NOMO-1 treated with dmso at 0.1 percent for 144 hours (cell line): ENCODE measurements around the gene CFTR.

Experiments used
- DNase-seq: peaks from one replicate; lab custom pipeline; 2025; ENCODE audit not compliant: unreplicated experiment; lab: John Stamatoyannopoulos, UW

CFTR gene

DNA sequence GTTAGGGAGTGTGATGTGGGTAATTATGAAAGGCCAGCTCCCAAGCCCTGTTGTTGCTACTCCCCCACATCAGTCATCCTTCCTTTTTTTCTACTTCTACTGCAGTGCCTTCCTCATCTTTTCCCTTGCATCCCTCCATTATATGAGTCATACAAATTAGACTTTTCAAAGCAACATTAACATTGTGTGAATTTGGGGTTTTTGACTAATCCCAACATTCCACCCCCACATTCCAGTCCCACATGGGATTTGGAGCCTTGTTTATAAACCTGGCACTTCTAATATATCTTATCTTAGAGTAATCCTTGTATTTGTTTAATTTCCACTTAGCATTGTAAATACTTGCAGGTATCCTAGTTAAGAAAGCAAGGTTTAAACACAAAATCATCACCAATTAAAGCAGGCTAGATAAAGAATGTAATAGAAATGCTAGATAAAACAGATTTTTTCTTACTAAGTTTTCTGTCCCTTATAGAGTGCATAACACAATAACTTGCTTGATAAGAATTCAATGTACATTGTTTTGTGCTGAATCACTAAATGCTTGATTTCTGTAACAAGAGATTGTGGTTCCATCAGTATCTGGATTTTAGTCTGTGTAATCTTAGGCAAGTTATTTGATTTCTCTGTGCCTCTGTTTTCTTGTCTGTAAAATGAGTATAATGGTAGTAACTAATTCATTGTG is 165.8 kb downstream of the CFTR start:
- no peak for DNase-seq

DNA sequence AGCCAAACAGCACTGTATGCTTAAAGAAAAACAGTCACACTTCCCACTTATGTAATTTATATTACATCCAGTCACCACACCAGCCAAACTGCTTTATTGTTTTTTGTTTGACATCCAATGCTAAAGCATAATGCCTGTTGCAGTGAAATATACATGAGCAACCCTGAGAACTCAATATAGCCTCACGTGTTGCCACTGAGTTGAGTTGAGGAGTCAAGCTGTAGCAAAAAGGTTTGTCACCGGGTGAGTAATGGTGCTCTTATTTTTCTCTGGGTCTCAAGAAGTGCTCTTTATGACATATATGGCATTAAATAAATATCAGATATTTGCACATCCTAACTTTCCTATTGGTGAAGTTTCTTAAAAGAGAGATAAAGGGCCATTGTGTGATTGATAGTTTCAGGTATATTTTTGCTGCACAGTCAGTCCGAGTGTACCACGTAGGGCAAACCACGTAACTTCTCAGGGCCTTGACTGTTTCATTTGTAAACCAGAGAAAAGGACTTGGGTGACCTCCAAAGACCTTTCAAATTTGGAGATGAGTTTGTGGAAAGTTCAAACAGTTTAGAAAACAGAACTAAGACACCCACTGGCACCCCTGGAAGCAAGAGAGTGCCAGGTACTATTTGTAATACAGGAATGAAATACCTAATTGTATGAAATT is 168.5 kb downstream of the CFTR start:
- DNase-seq = no peak

DNA sequence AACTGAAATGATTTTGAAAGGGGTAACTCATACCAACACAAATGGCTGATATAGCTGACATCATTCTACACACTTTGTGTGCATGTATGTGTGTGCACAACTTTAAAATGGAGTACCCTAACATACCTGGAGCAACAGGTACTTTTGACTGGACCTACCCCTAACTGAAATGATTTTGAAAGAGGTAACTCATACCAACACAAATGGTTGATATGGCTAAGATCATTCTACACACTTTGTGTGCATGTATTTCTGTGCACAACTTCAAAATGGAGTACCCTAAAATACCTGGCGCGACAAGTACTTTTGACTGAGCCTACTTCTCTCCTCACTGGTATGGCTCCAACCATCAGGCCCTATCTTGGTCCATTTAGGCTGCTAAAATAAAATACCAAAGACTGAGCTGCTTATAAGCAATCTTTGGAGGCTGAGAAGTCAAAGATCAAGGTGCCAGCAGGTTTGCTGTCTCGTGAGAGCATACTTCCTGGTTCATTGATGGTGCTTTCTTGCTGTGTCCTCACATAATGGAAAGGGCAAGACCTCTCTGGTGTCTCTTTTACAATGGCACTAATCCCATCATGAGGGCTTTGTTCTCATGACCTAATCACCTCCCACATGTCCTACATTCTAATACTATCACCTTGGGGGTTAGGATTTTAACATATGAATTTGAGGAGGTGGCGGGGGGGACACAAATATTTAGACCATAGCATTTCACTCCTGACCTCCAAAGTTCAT is 173.3 kb downstream of the CFTR start:
- DNase-seq = no peak

DNA sequence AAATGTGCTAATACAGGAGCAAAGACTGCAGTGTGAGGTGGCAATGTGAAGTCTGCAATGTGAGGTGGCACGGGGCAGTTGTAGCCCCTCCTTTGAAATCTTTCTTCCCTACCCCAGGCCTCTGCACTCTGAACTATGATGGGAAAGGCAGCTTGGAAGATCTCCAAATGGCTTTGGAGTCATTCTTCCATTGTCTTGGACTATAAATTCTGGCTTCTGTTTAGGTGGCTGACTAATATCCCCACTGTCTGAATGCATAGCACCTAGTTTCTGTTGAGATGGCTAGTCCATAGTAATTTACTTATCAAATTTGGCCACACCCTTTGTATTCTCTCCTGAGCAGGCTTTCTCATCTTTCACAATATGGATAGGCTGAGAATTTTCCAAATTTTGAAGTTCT is 175.0 kb downstream of the CFTR start:
- no peak for DNase-seq

DNA sequence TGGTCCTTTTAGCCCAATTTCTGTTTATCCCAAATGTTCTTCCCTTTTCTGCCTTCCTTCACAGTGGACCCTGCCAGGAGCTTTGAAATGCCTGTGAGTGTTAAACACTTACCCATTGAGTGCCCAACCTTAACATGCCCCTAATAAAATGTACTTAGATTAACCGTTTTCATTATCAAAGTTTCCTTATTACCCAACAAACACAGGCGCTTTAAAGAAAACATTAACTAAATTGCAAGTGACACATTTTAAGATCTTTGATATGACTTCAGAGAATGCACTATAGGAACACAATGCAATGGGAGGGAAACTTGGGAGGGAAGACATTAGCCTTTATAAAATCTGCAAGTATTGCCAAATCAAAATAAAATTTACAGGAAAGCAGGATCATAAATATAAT is 177.0 kb downstream of the CFTR start:
- DNase-seq = no peak

DNA sequence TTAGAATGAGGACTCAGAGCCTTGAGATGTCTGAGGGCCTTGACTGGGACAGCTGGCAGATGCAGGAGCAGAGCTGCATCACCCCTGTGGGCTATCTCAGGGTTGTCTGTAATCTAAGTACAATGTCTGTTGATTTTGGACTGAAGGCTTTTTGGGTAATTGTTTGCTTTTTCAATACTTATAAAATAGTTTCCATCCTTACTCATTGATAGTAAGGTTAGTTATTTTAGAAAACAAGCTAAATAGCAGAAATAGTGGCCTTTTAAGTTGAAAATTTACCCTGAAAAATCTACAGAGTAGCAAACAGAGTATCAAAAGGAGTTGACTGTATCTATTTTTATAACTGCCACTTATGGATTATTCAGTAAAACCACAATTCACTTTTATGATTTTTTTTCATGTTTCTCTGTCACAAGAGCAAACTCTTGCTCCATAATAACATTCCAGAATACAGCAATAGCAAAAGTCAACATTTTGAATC is 179.7 kb downstream of the CFTR start:
- no peak for DNase-seq

DNA sequence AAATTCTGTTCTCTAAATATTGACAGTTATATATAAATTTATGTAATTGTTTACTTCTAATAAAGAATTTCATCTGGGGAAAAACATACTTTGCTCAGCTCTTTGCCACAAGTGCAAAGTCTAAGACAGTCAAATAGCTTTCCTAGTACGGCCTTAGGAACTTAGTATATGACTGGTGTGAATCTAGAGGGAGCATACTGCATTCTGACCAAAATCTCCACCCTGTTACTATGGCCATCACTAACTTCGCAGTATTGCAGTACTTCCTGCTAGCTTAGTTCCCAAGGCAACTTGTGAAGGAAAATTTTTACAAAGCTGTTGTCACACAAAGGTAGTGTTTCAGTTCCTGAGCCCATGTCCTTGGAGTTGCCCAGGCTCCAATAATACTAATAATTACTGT is 181.5 kb downstream of the CFTR start:
- DNase-seq = no peak

DNA sequence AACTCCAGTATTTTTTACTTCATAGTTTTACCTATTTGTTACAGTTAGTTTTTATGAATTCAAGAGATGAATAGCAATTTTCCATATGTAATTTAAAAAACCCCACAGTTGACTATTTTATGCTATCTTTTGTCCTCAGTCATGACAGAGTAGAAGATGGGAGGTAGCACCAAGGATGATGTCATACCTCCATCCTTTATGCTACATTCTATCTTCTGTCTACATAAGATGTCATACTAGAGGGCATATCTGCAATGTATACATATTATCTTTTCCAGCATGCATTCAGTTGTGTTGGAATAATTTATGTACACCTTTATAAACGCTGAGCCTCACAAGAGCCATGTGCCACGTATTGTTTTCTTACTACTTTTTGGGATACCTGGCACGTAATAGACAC is 184.2 kb downstream of the CFTR start:
- no peak for DNase-seq

DNA sequence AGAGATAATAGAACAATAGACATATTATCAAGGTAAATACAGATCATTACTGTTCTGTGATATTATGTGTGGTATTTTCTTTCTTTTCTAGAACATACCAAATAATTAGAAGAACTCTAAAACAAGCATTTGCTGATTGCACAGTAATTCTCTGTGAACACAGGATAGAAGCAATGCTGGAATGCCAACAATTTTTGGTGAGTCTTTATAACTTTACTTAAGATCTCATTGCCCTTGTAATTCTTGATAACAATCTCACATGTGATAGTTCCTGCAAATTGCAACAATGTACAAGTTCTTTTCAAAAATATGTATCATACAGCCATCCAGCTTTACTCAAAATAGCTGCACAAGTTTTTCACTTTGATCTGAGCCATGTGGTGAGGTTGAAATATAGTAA is 185.5 kb downstream of the CFTR start:
- no peak for DNase-seq

DNA sequence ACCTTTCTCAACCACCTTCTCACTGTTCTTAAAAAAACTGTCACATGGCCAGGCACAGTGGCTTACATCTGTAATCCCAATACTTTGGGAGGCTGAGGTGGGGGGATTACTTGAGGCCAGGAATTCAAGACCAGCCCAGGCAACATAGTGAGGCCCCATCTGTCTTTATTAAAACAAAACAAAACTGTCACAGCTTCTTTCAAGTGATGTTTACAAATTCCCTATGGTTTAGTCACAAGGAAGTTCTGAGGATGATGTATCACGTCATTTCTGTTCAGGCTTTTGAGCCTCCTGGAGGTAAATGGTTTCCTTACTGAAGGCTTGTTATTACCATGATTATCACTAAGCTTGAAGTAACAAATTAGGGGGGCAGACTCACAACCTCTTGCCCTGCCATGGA is 186.2 kb downstream of the CFTR start:
- DNase-seq = no peak

DNA sequence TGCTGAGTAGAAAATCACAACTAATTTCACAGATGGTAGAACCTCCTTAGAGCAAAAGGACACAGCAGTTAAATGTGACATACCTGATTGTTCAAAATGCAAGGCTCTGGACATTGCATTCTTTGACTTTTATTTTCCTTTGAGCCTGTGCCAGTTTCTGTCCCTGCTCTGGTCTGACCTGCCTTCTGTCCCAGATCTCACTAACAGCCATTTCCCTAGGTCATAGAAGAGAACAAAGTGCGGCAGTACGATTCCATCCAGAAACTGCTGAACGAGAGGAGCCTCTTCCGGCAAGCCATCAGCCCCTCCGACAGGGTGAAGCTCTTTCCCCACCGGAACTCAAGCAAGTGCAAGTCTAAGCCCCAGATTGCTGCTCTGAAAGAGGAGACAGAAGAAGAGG is 186.9 kb downstream of the CFTR start:
- no peak for DNase-seq

DNA sequence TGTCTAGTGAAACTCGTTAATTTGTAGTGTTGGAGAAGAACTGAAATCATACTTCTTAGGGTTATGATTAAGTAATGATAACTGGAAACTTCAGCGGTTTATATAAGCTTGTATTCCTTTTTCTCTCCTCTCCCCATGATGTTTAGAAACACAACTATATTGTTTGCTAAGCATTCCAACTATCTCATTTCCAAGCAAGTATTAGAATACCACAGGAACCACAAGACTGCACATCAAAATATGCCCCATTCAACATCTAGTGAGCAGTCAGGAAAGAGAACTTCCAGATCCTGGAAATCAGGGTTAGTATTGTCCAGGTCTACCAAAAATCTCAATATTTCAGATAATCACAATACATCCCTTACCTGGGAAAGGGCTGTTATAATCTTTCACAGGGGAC is 187.6 kb downstream of the CFTR start:
- no peak for DNase-seq

DNA sequence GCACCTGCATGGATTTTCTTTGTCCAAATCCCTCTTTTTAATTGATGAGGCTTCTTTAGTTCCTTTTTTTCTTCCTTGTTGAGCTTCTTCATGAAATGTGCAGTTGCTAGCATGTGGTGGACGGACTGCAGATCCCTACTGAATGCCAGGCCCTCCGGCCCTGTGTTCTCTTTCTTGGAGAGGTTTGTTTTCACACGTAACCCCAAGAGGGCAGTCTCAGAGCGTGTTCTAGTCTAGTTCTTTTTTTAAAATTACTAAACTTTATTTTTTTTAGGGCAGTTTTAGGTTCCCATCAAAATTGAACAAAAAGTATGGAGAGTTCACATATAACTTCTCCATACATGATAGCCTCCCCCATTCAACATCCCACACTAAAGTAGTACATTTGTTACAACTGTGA is 190.0 kb downstream of the CFTR start:
- DNase-seq = no peak

DNA sequence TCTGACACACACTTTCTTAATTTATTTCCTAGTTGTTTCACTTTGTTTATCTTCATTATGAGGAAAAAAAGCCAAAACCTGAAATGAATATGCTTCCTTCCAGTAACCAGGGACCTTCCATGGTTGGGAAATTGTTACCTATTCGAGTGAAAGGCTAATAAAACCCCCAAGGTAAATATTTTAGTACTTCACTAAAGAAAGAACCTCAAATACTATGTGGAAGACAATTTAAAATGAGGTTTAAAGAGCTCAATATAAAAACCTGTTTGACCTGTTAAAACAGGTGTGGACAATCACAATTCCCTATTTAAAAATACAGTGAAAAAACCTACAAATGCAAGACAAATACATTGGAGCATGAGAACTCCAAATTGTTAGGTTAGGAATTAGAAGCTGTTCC is 192.6 kb downstream of the CFTR start:
- no peak for DNase-seq

DNA sequence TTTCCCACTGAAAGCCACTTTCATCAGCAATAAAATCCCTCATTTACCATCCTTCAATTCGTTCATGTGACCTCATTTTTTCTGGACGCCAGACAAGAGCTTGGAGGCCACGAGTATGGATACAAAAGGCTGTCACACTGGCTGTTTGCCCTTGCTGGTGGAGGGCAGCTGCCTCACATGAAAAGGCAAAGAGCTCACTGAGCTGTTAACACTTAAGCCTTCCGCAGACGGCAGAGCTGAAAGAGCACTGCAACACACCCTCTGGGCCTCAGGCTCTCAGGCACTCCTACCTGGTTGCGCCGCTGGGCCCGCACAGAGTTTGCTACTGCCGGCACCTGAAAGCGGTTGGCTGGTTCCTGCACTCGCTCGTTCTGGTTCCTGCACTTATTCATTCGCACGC is 193.5 kb downstream of the CFTR start:
- no peak for DNase-seq

DNA sequence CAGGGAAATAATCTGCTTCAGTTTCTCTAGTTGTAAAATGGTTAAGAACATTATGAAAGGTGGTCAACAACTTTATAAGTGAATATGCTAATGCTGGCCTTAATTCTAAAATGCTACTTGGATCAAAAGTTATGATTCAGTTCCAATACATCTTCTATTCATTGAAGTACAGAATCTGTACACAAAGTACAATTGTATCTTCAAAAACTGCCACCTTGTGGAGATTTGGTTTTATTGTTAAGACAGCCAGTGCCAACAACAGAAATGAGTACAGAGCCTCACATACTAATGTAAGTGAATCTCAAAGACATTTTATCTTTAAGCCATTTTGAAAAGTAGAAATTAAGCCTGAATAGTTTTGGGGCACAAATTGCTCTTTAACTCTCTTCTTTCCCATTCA is 194.0 kb downstream of the CFTR start:
- DNase-seq = no peak

DNA sequence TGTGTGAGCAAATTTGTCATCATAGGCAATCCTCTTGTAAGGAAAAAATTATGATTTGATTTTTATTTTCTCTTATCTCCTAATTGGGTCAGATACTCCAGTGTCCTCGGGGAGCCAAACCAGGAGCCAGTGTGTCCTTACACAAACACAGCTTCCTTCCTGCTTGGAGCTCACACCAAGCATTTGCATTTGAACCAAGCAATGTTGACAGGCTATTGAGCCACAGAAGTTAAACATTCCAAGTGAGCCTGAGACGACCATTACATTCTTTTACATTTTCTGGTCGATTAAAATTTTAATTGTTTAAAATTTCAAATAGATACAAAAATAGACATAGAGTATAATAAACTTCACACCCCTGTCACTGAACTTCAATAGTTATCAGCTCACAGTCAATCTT is 194.8 kb downstream of the CFTR start:
- no peak for DNase-seq

DNA sequence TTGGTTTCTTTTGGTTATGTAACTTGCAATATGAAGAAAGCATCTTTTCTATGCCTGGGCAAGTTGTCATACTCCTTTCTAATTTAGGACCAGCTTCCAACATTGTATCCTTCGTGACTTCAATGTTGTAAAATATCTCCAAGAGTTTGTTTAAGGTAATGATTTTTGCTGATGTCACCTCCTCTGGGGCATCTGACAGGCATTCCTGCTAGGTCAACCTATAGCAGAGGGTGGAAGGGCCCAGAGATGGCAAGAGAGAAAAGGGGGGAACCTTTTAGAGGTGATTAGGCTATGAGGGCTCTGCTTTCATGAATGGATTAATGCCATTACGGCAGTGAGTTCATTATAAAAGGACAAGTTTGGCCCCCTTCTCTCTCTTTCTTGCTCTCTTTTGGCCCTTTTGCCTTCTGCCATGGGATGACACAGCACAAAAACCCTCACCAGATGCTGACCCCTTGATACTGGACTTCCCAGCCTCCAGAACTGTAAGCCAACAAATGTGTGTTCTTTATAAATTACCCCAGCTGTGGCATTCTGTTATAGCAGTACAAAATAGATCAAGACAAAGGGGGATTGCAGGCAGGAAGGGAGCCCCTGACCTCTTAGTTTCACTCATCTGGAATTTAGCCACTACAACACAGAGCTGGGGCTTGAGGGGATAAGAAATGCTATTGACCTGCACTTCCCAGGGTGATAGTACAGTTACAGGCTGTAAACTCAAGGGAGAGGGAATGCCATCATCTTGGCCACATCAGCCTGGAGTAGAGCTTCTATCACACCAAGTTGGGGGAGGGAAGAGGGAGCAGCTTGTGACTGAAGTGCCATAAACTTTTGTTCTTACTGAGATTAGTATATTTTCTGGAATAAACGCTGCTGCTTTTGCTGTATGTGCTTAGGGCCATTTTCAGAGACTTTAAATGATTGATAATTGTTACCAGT is 195.9 kb downstream of the CFTR start:
- DNase-seq = no peak

DNA sequence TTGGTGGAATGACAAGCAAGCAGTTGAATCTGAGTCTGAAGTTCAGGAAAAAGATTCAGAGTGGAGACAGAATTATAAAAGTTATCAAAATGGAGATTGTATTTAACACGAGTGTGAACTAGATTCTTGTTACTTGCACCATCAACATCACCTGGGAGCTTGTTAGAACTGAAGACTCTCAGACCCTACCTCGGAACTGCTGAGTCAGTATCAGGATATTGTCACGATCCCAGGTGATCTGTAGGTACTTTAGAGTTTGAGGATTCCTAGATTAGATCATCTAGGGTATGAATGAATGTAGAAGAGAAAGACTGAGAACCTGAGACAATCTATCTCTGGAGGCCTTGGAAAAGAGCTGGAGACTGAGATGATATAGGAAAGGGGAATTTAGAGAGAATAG is 199.3 kb downstream of the CFTR start:
- no peak for DNase-seq

DNA sequence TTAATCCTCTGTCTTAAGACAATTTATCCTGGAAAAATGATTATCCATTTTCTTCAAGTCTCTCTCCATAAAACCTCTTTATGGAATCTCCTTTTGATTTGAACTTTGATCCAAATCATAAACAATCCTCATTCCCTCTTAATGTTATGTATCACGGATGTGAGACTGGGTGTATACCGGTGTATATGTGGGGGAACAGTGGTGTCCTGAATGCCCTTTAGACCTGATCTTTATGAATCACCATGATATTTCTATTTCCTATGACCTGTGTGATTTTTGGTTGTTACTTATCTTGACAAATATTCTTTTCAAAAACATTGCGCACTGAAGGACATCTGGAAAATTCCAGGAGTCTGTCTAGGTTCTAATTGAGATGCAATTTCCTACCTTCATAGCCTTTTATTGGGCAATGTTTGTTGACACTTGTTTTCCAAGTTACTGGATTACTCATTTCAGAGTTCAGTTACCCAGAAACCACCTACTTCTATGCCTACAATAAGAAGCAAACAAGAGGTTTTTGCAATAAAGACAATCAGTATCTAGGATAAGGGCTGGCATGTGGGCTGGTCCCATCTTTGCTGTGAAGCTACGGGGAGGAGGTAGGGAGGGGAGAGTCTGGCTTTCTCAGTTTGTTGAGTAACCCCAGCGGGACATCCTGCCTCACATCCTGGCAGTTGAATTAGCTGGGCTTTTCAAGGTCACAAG is 203.0 kb downstream of the CFTR start:
- DNase-seq = no peak
